ENCODE measurements around the gene RAB11FIP3.

RAB11FIP3 gene

GRCh38 chr16:519841-520687 lies 94.6 kb downstream of the RAB11FIP3 start:
- no peak for DNase-seq

GRCh38 chr16:520847-521246 lies 95.4 kb downstream of the RAB11FIP3 start:
- DNase-seq = no peak

GRCh38 chr16:521381-522210 lies 96.1 kb downstream of the RAB11FIP3 start:
- DNase-seq = no peak

- DNase-seq = no peak
Observed at GRCh38 chr16:522320-523096, 97.1 kb downstream of the RAB11FIP3 start.

- DNase-seq = no peak
Observed at GRCh38 chr16:523097-523741, 97.8 kb downstream of the RAB11FIP3 start.

GRCh38 chr16:524274-525040 lies 99.0 kb downstream of the RAB11FIP3 start:
- DNase-seq = no peak

- DNase-seq = no peak
Observed at GRCh38 chr16:525123-525519, 99.7 kb downstream of the RAB11FIP3 start.

GRCh38 chr16:525520-526180 lies 100.2 kb downstream of the RAB11FIP3 start:
- DNase-seq = no peak

- DNase-seq = no peak
Observed at GRCh38 chr16:526181-527014, 100.9 kb downstream of the RAB11FIP3 start.

GRCh38 chr16:527015-527903 lies 101.8 kb downstream of the RAB11FIP3 start, which contains the start of gene CAPN15:
CAPN15 (plus strand) TSS chr16:527712; CDS start chr16:546839, 19,127 bp downstream.
- peak; percentile 48 to 85 for DNase-seq

GRCh38 chr16:528111-529011 lies 102.9 kb downstream of the RAB11FIP3 start:
- peak; percentile 68 to 69 for DNase-seq

GRCh38 chr16:529012-529575 lies 103.6 kb downstream of the RAB11FIP3 start:
- DNase-seq = no peak

- DNase-seq = no peak
Observed at GRCh38 chr16:530111-530817, 104.8 kb downstream of the RAB11FIP3 start.

GRCh38 chr16:531494-532125 lies 106.2 kb downstream of the RAB11FIP3 start:
- no peak for DNase-seq

- no peak for DNase-seq
Observed at GRCh38 chr16:533391-534123, 108.1 kb downstream of the RAB11FIP3 start.

GRCh38 chr16:534135-534534 lies 108.7 kb downstream of the RAB11FIP3 start:
- no peak for DNase-seq
